ENCODE data around the gene ATF6. TPM values are rescaled to one million over a fixed set of nuclear protein-coding genes. Genes with fewer than 3 reads are reported as not detected.

The ATF6 gene
- total RNA-seq, 1 experiment from 2014 or later = 10.6 TPM

DNA sequence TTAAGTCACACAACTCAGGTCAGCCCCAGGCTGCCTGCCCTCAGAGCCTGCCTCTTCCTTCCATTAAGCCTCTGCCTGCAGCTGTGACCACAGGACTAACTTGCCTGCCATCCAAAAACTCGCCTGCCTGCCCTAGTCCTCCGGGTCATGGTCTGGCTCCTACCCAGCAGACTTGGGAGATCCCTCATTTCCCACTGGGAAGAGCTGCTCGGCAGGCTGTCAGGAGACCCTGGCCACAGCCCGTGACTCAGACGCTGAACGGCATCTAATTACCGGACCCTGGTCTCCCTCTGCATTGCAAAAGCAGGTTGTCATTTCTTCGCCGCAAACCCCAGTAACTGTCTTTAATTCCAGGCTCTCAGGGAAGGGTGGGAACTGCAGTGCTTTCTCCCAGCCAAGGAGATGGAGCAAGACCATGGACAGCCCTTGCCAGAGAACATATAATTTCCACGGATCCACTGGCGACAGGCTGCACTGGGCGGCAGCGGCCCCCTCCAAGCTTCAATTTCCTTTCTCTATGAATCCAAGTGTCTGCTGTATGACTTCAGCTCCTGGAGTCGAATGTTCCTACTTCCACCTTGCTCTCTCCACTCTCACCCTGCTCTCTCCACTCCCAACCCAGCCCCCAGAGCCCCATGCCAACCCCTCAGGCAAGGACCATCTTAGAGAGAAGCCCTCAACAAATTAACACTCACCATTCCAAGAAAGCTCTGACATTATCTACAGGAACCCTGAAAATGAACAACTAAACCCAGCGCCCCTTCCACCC lies 237.1 kb downstream of the ATF6 start:
- no peaks in the 10 kb centered on the region for H3K27me3 Mint-ChIP-seq (ENCODE audit: low read depth)
- TF ChIP-seq RELA (CRISPR knock-in tag; IDR thresholded peaks at IDR 0.05; ENCODE audit: borderline replicate concordance) (no peak), NR2C2 (CRISPR knock-in tag; IDR thresholded peaks at IDR 0.05) (no peak), CTCF (IDR thresholded peaks at IDR 0.05) (no peak), JUN (CRISPR knock-in tag; IDR thresholded peaks at IDR 0.05) (no peak), ESRRA (CRISPR knock-in tag; IDR thresholded peaks at IDR 0.05; ENCODE audit: borderline replicate concordance) (no peak), ZBTB21 (CRISPR knock-in tag; IDR thresholded peaks at IDR 0.05; ENCODE audit: borderline replicate concordance) (no peak)
- DNase-seq (ENCODE audit: low spot score) (no peak), ATAC-seq (no peak)
- ChIA-PET CTCF (interaction anchor here (0.8 to 1.8 kb wide), 2 partner anchors 11 to 34 kb away, joined by 3 to 4 read pairs; no protein-coding TSS in a partner anchor), POLR2A (no interaction called here)
- H3K36me3 Mint-ChIP-seq = no peaks in the 10 kb centered on the region
- no peak overlapping the region for H3K4me3 Mint-ChIP-seq
- no peaks in the 10 kb centered on the region for H3K9me3 Mint-ChIP-seq
- H3K27ac Mint-ChIP-seq = no peak overlapping the region
- peaks cover 11% of the 10 kb centered on the region for H3K4me1 Mint-ChIP-seq

- CTCF ChIA-PET = interaction anchor here (1.8 kb wide), 1 partner anchor 11 kb away, joined by 4 read pairs; no protein-coding TSS in a partner anchor
- no peak overlapping the region for H3K4me3 Mint-ChIP-seq
Measured at GRCh38 chr1:162003830-162004215, 237.7 kb downstream of the ATF6 start.

GRCh38 chr1:162004441-162004950 lies 238.4 kb downstream of the ATF6 start:
- POLR2A ChIA-PET = no interaction called here
- no peak overlapping the region for H3K27ac Mint-ChIP-seq
- no peak overlapping the region for H3K4me3 Mint-ChIP-seq
- TF ChIP-seq, protein P1, sequence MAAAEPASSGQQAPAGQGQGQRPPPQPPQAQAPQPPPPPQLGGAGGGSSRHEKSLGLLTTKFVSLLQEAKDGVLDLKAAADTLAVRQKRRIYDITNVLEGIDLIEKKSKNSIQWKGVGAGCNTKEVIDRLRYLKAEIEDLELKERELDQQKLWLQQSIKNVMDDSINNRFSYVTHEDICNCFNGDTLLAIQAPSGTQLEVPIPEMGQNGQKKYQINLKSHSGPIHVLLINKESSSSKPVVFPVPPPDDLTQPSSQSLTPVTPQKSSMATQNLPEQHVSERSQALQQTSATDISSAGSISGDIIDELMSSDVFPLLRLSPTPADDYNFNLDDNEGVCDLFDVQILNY (CRISPR knock-in tag; IDR thresholded peaks at IDR 0.05) = no peak
- TF ChIP-seq FOXP1 (CRISPR knock-in tag; IDR thresholded peaks at IDR 0.05; ENCODE audit: borderline replicate concordance) (no peak), ATF2 (CRISPR knock-in tag; IDR thresholded peaks at IDR 0.05; ENCODE audit: borderline replicate concordance, low read depth) (no peak), ETV6 (CRISPR knock-in tag; IDR thresholded peaks at IDR 0.05) (no peak), ZBTB21 (CRISPR knock-in tag; IDR thresholded peaks at IDR 0.05; ENCODE audit: borderline replicate concordance) (no peak), ZNF671 (CRISPR knock-in tag; IDR thresholded peaks at IDR 0.05) (no peak)
- TF ChIP-seq, protein P2, sequence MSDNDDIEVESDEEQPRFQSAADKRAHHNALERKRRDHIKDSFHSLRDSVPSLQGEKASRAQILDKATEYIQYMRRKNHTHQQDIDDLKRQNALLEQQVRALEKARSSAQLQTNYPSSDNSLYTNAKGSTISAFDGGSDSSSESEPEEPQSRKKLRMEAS (CRISPR knock-in tag; IDR thresholded peaks at IDR 0.05) = no peak
- no peaks in the 10 kb centered on the region for H3K36me3 Mint-ChIP-seq
- no peak for ATAC-seq
- no peaks in the 10 kb centered on the region for H3K27me3 Mint-ChIP-seq (ENCODE audit: low read depth)
- CTCF ChIA-PET = interaction anchor here (1.8 kb wide), 1 partner anchor 10 kb away, joined by 4 read pairs; no protein-coding TSS in a partner anchor
- peaks cover 21% of the 10 kb centered on the region for H3K4me1 Mint-ChIP-seq
- no peaks in the 10 kb centered on the region for H3K9me3 Mint-ChIP-seq
- DNase-seq (ENCODE audit: low spot score) = no peak

More at GRCh38 chr1:162003830-162004215, 237.7 kb downstream of the ATF6 start:
- Mint-ChIP-seq H3K27me3 (ENCODE audit: low read depth) (no peaks in the 10 kb centered on the region), H3K27ac (no peak overlapping the region), H3K9me3 (no peaks in the 10 kb centered on the region), H3K36me3 (no peaks in the 10 kb centered on the region), H3K4me1 (peaks cover 17% of the 10 kb centered on the region)
- POLR2A ChIA-PET = no interaction called here
- TF ChIP-seq JUN (CRISPR knock-in tag; IDR thresholded peaks at IDR 0.05) = no peak
- ATAC-seq = peak; percentile 47; the same call in 1 of the 2 replicates
- DNase-seq (ENCODE audit: low spot score) = no peak

DNA sequence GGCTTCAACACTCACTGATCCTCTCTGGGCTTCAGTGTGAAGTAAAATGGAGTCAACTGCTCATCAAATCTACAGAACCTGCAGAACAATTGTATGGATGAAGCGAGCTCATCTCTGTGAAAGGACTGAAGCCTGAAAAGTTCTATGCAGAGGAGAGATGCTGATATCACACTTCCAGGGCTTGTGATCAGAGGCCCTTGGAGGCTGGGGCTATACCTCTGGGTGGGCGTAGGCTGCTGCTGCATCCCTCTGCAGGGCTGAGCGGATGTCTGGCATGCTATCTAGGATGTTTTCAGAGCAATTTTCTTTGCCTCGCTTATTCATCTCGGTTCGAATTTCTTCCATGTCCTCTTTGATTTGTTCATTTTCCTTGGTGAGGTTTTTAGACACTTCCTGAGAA lies 240.0 kb downstream of the ATF6 start:
- H3K36me3 Mint-ChIP-seq = no peaks in the 10 kb centered on the region
- ChIA-PET POLR2A (no interaction called here), CTCF (interaction anchor here (0.6 to 1.8 kb wide), 2 partner anchors 31 to 78 kb away, joined by 3 to 6 read pairs; no protein-coding TSS in a partner anchor)
- H3K27ac Mint-ChIP-seq = no peak overlapping the region
- H3K4me1 Mint-ChIP-seq = peaks cover 21% of the 10 kb centered on the region
- no peak for DNase-seq (ENCODE audit: low spot score)
- ATAC-seq = no peak
- H3K27me3 Mint-ChIP-seq (ENCODE audit: low read depth) = no peaks in the 10 kb centered on the region
- no peaks in the 10 kb centered on the region for H3K9me3 Mint-ChIP-seq
- no peak overlapping the region for H3K4me3 Mint-ChIP-seq
- TF ChIP-seq, protein P3, sequence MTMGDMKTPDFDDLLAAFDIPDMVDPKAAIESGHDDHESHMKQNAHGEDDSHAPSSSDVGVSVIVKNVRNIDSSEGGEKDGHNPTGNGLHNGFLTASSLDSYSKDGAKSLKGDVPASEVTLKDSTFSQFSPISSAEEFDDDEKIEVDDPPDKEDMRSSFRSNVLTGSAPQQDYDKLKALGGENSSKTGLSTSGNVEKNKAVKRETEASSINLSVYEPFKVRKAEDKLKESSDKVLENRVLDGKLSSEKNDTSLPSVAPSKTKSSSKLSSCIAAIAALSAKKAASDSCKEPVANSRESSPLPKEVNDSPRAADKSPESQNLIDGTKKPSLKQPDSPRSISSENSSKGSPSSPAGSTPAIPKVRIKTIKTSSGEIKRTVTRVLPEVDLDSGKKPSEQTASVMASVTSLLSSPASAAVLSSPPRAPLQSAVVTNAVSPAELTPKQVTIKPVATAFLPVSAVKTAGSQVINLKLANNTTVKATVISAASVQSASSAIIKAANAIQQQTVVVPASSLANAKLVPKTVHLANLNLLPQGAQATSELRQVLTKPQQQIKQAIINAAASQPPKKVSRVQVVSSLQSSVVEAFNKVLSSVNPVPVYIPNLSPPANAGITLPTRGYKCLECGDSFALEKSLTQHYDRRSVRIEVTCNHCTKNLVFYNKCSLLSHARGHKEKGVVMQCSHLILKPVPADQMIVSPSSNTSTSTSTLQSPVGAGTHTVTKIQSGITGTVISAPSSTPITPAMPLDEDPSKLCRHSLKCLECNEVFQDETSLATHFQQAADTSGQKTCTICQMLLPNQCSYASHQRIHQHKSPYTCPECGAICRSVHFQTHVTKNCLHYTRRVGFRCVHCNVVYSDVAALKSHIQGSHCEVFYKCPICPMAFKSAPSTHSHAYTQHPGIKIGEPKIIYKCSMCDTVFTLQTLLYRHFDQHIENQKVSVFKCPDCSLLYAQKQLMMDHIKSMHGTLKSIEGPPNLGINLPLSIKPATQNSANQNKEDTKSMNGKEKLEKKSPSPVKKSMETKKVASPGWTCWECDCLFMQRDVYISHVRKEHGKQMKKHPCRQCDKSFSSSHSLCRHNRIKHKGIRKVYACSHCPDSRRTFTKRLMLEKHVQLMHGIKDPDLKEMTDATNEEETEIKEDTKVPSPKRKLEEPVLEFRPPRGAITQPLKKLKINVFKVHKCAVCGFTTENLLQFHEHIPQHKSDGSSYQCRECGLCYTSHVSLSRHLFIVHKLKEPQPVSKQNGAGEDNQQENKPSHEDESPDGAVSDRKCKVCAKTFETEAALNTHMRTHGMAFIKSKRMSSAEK (CRISPR knock-in tag; IDR thresholded peaks at IDR 0.05; ENCODE audit: borderline replicate concordance) = no peak
- TF ChIP-seq MYBL2 (CRISPR knock-in tag; IDR thresholded peaks at IDR 0.05) (no peak), NFYB (CRISPR knock-in tag; conservative IDR thresholded peaks at IDR 0.05; ENCODE audit: low read depth) (no peak)
- TF ChIP-seq, protein P4, sequence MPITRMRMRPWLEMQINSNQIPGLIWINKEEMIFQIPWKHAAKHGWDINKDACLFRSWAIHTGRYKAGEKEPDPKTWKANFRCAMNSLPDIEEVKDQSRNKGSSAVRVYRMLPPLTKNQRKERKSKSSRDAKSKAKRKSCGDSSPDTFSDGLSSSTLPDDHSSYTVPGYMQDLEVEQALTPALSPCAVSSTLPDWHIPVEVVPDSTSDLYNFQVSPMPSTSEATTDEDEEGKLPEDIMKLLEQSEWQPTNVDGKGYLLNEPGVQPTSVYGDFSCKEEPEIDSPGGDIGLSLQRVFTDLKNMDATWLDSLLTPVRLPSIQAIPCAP (CRISPR knock-in tag; IDR thresholded peaks at IDR 0.05) = no peak

Data from WTC11 (cell line).